Measurements from ENCODE around the gene CRYBG3.

DNA sequence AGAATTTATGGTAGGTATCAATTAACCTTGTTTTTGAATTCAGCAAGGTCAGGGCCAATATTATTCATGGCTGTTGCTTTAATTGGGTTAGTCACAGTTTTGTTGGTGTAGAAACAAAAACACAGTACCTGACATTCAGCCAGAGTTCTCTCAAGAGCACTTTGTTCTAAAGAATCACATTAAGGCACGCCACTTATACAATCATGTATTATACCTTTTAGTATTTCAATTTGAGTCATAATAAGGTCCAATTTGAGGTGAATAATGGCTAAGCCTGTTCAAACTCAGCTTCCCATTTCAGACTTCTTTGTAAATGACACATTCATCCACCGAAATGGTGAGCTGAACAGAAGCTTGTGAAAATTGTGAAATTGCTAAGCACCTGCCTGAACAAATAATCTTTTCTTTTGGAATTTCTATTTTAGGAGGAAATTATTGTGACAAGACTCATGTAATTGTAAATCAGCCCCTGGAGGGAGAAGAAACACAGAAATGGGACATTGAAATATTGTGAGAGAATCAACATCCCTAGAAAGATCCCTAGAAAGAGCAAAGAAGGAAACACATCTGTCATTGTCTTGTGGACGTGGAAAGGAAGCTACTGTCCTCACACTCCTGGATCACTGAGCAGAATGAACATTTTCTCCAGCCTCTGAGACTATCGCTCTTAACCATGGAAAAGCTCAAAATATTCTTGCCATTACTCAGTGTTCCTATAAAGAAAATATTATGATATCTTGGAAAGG lies 121.2 kb downstream of the CRYBG3 start:
- TF ChIP-seq, protein P1, sequence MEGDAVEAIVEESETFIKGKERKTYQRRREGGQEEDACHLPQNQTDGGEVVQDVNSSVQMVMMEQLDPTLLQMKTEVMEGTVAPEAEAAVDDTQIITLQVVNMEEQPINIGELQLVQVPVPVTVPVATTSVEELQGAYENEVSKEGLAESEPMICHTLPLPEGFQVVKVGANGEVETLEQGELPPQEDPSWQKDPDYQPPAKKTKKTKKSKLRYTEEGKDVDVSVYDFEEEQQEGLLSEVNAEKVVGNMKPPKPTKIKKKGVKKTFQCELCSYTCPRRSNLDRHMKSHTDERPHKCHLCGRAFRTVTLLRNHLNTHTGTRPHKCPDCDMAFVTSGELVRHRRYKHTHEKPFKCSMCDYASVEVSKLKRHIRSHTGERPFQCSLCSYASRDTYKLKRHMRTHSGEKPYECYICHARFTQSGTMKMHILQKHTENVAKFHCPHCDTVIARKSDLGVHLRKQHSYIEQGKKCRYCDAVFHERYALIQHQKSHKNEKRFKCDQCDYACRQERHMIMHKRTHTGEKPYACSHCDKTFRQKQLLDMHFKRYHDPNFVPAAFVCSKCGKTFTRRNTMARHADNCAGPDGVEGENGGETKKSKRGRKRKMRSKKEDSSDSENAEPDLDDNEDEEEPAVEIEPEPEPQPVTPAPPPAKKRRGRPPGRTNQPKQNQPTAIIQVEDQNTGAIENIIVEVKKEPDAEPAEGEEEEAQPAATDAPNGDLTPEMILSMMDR (IDR thresholded peaks at IDR 0.05; ENCODE audit: poor library complexity, severe bottlenecking) = no peak
- TF ChIP-seq SMC3 (conservative IDR thresholded peaks at IDR 0.05; ENCODE audit: poor library complexity) (no peak), POLR2AphosphoS5 (IDR thresholded peaks at IDR 0.05) (no peak), RAD21 (conservative IDR thresholded peaks at IDR 0.05) (no peak), EZH2 (IDR thresholded peaks at IDR 0.05; ENCODE audit: borderline replicate concordance, insufficient read depth, low read length, poor library complexity, severe bottlenecking) (no peak), MXI1 (conservative IDR thresholded peaks at IDR 0.05; ENCODE audit: poor library complexity, severe bottlenecking) (no peak), EP300 (conservative IDR thresholded peaks at IDR 0.05; ENCODE audit: poor library complexity, severe bottlenecking) (no peak), TAF1 (IDR thresholded peaks at IDR 0.05; ENCODE audit: low read depth) (no peak)
- TF ChIP-seq, protein P2, sequence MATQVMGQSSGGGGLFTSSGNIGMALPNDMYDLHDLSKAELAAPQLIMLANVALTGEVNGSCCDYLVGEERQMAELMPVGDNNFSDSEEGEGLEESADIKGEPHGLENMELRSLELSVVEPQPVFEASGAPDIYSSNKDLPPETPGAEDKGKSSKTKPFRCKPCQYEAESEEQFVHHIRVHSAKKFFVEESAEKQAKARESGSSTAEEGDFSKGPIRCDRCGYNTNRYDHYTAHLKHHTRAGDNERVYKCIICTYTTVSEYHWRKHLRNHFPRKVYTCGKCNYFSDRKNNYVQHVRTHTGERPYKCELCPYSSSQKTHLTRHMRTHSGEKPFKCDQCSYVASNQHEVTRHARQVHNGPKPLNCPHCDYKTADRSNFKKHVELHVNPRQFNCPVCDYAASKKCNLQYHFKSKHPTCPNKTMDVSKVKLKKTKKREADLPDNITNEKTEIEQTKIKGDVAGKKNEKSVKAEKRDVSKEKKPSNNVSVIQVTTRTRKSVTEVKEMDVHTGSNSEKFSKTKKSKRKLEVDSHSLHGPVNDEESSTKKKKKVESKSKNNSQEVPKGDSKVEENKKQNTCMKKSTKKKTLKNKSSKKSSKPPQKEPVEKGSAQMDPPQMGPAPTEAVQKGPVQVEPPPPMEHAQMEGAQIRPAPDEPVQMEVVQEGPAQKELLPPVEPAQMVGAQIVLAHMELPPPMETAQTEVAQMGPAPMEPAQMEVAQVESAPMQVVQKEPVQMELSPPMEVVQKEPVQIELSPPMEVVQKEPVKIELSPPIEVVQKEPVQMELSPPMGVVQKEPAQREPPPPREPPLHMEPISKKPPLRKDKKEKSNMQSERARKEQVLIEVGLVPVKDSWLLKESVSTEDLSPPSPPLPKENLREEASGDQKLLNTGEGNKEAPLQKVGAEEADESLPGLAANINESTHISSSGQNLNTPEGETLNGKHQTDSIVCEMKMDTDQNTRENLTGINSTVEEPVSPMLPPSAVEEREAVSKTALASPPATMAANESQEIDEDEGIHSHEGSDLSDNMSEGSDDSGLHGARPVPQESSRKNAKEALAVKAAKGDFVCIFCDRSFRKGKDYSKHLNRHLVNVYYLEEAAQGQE (IDR thresholded peaks at IDR 0.05; ENCODE audit: borderline replicate concordance) = no peak
